GM10847 (cell line): ENCODE results near the gene RANBP10.

Experiments used
- POLR2A ChIP-seq: IDR thresholded peaks from 2 replicates; pipeline ENCODE4 v1.6.1; 2011; ENCODE audit not compliant: insufficient read length; ENCODE audit errors: extremely low read depth

The RANBP10 gene

DNA sequence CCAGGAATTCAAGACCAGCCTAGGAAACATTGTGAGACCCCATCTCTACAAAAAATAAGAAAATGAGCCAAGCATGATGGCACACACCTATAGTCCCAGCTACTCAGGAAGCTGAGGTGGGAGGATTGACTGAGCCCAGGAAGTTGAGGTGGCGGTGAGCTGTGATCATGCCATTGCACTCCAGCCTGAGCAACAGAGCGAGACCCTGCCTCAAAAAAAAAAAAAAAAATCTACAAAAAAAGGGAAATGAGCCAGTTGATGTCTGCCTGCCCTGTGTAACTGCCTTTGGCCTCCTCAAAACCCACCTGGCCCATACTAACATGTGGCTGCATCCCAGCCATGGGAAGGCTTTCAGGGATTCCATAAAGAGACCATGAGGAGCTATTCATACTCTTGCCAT, 4.5 kb downstream of the RANBP10 start:
- TF ChIP-seq POLR2A, result no peak

DNA sequence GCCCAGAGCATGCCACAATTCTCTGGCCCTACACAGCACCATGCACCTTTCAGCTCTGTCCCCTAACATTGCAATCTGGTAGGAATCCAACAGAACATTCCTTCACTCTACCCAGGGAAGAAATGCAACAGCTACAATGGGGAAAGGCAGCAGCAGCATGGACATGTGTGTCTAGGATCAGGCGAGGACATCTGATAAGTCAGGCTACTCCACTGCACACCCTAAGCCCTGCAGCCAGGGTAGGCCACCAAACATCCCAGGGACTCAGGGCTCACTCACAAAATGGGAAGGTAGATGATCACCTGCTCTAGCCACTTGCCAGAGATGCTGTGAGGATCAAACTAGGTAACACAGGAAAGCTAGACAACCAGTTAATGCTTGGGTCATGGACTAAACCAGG, 5.1 kb downstream of the RANBP10 start:
- no peak for TF ChIP-seq POLR2A

DNA sequence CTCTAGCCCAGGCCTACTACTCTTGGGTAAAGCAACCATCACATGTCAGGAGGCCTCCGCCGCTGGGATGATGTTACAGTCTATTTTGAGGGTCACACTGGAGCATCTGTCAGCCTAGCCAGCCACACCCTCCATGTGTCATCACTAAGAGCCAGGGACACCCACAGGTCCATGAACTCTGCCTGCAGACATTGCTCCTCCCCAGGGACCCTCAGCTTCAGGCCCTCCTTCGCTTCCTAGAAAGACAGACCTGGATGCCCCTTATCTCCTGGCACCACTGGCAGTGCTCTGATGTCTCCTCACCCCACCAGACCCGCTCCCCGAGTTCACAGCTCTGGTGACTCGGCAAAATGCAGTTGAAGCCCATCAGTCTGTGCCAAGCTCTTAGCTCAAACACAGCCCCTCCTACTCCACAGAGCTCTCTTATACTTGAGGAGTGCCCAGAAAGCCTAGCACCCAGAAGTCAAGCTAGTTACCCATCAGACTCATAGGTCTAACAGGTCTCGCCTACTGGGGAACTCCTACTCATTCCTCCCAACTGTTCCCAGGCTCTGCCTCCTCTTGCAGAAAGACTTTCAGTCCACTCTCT, 5.9 kb downstream of the RANBP10 start:
- no peak for TF ChIP-seq POLR2A

GRCh38 chr16:67796099-67796718, 10.2 kb downstream of the RANBP10 start:
- no peak for TF ChIP-seq POLR2A

- no peak for TF ChIP-seq POLR2A
These were observed 16.3 kb downstream of the RANBP10 start for GRCh38 chr16:67790071-67790470.

DNA sequence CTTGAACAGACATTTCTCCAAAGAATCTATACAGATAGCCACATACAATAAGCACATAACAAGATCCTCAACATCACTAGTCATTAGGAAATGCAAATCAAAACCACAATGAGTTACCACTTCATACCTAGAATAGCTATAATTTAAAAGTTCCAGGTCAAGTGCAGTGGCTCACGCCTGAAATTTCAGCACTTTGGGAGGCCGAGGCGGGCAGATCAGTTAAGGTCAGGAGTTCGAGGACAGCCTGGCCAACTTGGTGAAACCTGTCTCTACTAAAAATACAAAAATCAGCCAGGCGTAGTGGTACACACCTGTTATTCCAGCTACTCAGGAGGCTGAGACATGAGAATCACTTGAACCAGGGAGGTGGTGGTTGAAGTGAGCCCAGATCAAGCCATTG, 19.9 kb downstream of the RANBP10 start:
- TF ChIP-seq POLR2A, result no peak

DNA sequence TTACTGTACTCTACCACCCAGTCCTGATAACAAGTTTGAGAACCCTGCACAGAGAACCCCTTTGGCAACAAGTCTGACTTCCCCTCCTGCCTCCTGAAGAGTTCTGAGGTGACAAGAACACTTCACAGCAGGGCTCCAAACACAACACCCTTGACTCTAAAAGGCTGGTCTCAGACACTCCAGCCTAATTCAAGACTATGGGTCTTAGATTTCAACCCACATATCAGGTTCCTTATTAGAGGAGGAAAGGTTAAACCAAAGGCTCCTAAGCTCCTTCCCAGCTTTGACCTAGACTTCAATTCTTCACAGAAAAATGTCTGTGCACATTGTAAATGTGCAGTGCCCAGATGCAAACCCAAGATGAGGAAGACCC, 23.0 kb downstream of the RANBP10 start:
- TF ChIP-seq POLR2A, result no peak

- no peak for TF ChIP-seq POLR2A
These were observed 23.6 kb downstream of the RANBP10 start for GRCh38 chr16:67782567-67783352.

DNA sequence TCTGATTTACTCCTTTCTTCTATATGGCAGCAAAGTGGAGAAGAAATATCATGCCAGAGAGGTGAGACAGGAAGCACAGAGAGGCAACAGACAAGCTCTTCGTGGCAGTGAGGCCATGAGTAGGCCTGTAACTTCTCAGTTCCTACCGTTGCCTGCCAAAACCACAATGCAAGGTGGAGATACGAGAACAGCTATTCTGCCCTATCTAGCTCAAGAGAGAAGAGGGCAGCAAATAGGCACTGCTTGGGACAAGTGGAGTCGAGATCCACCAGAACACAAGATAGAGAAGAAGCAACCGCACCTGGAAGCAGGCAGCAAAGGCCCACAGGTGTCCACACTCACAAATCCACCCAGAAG, 24.8 kb downstream of the RANBP10 start:
- TF ChIP-seq POLR2A, result no peak

- no peak for TF ChIP-seq POLR2A
These were observed 25.4 kb downstream of the RANBP10 start for GRCh38 chr16:67780847-67781564.

DNA sequence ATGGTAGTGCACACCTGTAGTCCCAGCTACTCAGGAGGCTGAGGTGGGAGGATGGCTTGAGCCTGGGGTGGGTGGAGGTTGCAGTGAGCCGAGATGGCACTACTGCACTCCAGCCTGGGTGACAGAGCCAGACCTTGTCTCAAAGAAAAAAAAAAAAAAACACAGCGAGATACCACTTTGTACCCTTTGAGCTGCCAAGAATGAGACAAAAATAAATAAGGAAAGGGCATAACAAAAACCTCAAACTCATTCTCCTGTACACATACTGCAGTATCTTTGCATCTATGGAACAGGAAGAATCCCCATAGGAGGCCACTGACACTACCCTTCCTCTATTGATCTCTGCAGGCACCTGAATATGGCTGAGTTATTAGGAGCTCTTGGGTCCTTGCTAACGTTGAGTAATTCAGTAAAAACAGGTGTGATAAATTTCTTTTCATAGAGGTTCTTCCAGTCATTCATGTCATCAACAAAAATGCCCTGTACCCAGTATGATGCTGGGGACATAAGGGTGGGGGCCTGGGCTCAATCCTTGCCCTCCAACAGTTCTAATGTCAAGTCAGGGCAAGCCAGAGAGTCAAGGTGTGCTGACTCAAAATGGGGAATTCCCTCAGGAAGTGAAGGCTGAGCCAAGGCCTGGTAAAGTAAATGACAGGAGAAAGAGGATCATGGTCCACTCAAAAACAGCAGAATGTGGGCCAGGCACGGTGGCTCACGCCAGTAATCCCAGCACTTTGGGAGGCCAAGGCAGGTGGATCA, 26.9 kb downstream of the RANBP10 start:
- no peak for TF ChIP-seq POLR2A

DNA sequence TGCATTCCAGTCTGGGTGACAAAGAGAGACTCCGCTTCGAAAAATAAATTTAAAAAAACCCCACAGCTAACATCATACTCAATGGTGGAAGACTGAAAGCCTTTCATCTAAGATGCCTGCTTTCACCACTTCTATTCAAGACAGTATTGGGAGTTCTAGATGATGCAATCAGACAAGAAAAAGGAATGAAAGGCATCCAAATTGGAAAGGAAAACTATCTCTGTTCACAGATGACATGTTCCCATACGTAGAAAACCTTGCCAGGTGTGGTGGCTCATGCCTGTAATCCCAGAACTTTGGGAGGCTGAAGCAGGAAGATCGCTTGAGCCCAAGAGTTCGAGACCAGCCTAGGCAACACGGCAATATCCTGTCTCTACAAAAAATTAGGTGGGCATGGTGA, 31.1 kb downstream of the RANBP10 start:
- TF ChIP-seq POLR2A, result no peak

- TF ChIP-seq POLR2A, result no peak
These were observed 31.9 kb downstream of the RANBP10 start for GRCh38 chr16:67774457-67774853.

GRCh38 chr16:67773569-67774456, 32.5 kb downstream of the RANBP10 start:
- no peak for TF ChIP-seq POLR2A
